Astrocyte (in vitro differentiated cells and primary cell): Measurements from ENCODE around the gene SLC4A5.

ENCODE experiments used
- CTCF ChIP-seq: IDR thresholded peaks from 2 replicates; pipeline ENCODE4 v1.5.1; 2011; ENCODE audit warnings: low read depth, mild to moderate bottlenecking, inconsistent platforms, low read length, moderate library complexity; ENCODE audit not compliant: insufficient read depth
- EZH2 ChIP-seq: IDR thresholded peaks from 2 replicates; pipeline ENCODE4 v1.6.1; 2012; ENCODE audit warnings: mild to moderate bottlenecking, low read length, inconsistent platforms; ENCODE audit not compliant: insufficient read depth

GRCh38 chr2:74286725-74287124 is 56.5 kb downstream of the SLC4A5 start:
- TF ChIP-seq CTCF (no peak), EZH2 (no peak)
